GM21526 (cell line): ENCODE results near the gene BIN1.
"Not testable (repeated sequence)": the region's sequence is repeated elsewhere in the genome, so short reads cannot be mapped to it uniquely, and the experiment has no call there.

Experiments
- ATAC-seq: cut with Tn5 transposase; IDR thresholded peaks from one replicate; pipeline ENCODE4 v1.9.1; 2021; ENCODE audit warnings: moderate library complexity; ENCODE audit not compliant: unreplicated experiment, low FRiP score

BIN1 gene

DNA sequence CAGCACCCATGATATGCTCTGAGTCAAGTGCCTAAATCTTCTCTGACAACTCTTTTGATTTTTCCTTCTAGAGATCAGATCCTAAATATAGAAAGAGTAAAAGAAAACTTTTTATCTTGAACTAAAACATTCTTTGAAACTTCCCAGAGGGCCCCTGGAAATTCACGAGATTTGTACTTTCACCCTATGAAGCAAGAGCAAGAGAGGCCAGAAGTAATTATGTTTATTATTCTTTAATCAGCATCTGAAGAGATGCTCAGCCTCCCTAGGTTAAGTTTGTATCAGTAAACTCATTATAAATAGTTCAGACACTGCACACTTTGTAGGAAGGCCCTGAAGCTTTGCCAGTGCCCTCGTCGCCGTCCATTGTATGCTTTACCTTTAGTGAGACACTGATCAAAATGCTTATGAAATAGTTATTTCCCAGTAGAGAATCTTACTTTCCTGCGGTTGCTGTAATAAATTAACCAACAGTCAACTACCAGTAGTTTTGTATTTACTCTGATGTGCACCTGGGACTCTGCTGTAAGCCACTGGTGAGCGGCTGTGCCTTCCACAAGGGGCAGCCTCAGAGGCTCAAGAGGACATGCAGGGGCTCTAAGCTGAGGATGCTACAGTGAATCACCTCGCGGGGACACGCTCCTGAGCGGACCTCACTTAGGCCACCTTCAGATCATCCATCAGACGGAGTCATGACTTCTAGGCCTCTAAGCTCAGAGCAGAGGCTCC is 71.9 kb downstream of the BIN1 start:
- no peak for ATAC-seq

DNA sequence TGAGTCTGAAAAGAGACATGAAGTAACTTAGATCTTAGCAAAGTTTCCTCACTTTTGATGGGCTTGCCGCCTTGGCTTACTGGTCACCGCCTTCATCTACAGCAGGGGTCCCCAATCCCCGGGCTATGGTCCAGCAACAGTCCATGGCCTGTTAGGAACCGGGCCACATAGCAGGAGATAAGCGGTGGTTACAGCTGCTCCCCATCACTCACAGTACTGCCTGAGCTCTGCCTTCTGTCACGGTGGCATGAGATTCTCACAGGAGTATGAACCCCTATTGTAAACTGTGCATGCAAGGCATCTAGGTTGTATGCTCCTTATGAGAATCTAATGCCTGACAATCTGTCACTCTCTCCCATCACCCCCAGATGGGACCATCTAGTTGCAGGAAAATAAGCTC is 72.9 kb downstream of the BIN1 start:
- no peak for ATAC-seq

DNA sequence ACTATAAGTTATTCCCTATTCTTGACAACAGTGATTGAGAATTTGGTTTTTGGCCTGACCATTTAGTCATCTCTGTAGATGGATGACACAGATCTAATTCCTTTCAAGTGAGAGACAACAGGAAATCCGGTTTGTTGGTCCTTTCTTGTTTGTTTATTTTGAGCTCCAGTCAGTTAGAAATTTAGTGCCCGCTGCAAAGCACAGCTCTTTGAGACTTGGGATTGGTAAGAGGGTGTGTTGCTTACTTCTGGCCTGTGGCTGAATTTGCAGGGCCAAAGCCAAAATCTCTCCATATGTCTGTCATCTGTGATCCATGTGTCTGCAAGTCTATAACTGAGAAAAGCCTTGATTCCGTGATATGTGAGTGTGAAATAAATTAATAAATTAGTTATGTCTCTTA is 74.3 kb downstream of the BIN1 start:
- ATAC-seq, result no peak

DNA sequence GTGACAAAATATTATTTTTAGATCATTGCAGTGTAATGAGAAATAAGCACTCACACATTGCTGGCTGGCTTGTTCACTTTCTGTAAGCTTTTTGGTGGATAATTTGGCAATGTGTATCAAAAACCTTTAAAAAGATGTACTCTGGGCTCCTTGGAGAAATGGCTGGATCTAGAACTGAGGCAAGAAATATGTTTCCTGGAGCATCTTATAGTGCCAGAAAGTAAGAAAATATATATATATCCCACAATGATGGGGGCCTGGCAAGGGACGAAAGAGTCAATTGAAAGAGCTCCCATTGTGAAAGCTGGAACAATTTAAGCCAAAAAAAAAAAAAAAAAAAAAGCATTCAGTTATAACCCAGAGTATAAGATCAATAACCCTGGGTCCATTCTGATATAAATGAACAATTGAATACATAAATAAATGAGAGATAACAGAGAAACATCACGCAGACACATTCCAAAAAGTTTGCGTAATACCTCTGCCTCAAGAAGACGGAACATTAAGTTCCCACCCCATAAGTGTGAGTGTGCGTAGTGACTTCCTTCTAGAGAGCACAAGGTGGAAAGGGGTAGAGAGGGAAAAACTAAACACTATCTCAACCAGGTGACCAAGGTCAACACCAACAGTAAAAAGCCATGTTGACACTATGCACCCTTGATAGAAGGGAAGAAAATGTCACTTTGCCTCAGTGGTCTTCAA is 77.5 kb downstream of the BIN1 start:
- no peak for ATAC-seq

DNA sequence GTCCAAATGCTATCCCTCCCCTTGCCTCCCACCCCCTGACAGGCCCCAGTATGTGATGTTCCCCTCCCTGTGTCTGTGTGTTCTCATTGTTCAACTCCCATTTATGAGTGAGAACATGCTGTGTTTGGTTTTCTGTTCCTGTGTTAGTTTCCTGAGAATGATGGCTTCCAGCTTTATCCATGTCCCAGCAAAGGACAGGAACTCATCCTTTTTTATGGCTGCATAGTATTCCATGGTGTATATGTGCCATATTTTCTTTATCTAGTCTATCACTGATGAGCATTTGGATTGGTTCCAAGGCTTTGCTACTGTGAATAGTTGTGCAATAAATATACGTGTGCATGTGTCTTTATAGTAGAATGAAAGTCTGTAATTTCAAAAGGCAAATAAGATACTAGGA is 78.2 kb downstream of the BIN1 start:
- ATAC-seq, result not testable (repeated sequence)

DNA sequence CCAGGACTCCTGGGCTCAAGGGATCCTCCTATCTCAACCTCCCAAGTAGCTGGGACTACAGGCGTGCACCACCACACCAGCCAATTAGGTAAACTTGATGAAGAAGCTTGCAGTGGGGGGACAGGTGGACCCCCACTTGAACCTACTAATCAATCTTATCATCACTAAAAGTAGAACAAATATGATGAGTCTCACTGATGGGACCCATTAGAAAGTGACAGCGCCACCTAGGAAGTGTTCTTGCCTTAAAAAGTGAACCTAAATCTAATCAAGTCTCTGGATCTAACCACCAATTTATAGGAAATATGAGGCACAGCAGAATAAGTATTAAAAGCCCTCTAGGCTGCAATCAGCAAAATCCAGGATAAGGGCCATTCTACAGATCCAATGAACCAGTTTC is 79.2 kb downstream of the BIN1 start:
- no peak for ATAC-seq

DNA sequence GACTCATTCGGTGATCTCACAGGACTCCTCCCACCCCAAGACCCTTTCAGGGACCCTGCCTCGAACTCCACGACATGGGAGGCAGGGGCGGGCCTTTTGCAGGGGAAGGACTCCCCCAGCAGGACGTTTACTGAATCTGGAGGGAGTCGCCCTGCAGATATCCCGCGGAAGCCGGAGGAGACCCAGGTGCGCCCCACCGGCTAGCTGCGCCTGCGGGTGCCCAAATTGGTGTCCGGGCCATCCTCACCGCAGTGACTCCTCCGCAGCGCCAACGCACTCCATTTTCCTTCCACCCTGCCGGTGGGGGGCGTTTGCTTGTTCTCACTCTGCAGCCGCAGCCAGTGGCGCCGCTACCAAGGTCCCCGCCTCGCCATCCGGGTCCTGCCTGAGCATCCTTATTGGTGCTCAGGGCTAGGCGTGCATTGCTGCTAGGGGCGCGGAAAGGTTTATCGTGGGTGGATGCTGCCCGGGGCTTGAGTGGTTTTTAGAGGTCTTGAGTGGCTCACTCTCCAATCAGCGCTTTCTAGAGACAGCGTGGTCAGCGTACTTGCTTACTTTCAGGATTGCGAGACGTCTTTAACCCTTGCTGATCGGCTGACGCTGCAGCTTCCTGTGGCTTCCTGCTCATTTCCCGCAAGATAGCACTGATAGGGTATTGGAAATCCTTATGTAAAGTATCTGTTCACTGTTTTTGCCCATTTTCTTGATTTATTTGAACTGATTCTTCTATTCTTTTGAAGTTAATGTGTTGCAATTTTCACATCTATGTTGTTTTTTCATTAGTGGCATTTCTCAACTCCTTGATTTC is 81.4 kb downstream of the BIN1 start:
- ATAC-seq, result peak; percentile 98

DNA sequence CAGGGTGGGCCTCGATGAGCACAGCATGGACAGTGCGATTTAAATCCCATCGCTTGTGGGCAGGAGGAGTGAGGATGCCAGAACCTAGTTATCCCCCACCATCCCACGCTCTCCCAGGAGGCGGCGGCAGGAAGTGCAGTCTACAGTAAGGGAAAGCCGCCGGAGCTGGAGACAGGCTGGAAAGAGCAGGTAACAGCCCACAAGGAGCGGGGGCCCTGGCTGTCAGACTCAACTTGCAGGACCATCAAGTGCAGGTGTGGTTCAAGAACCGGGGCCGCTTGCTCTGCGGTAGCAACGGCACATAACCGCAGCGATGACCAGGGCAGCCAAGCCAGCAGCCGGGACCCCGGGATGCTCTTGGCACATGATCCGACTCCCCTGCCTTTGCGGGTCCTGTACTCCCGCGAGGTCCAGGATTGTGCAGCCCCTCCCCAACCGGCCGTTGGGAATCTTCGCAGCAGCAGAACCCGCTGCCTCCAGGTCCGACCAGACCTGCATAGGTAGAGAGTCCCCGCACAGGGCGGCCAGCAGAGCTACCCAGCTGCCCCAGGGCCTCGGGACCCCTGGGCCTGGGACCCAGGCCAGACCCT is 82.1 kb downstream of the BIN1 start:
- no peak for ATAC-seq

DNA sequence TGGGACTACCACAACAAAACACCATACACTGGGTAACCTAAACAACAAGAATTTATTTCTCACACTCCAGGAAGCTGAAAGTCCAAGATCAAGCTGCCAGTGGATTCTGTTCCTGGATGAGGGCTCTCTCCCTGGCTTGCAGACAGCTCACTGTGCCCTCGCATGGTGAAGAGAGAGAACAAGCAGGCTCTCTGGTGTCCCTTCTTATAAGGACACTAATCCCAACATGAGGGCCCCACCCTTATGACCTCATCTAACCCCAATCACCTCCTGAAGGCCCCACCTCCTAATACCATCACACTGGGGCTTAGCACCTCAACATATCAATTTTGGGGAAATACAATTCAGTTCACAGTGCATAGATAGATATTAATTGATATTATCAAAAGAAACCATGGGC is 83.5 kb downstream of the BIN1 start:
- ATAC-seq, result no peak

DNA sequence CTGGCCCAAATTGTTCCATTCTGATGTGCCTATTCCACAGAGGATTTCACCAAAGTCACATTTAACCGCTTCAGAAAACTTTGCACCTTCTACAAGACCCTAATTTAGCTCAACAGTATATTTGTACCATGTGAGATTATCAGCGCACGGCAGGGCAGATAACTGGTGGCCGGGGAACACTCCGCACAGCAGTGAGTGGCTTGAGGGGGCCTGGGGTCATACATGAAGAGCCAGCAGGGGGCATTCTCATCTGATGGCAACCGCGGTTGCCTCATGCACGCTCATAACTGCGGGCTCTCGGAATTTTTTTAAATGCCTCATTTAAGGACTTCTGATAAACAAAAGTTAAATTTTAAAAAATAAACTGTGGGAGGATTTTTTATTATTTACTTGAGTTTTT is 84.1 kb downstream of the BIN1 start:
- no peak for ATAC-seq

DNA sequence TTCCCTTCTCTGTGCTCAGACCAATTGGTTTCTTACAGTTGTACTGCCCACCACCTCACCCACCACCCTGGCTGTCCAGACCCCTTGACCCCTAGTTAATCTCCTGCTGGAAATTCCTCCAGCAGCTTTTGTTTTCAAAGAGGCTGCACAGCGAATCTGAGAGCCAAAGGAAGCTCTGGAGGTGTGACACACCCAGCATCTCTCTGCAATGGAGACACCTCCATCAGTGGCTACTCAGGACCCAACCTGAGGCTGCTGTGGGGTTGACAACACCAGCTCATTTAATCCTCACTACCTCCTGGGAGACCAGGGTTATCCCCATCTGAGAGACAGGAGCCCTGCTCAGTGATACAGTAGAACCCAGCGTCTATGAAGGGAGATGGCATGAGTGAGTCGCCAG is 86.4 kb downstream of the BIN1 start:
- no peak for ATAC-seq

DNA sequence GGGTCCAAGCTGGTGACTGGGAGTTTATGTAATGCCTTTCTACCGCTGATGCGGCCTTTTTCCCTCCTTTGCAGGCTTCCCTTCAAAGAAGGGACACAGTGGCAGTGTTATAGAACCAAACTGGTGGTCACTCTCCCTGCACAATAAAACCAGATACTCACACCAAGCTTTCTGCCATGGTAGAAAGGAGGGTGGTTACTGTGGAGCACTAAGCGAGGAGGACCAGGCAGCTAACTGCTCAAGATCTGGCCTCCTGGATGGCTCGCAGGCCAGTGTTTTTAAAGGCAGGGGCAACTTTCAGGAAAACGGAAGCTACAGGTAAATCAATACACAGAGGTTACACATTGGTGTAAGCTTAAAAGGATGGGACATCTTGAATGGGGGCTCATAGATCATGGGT is 89.4 kb downstream of the BIN1 start:
- no peak for ATAC-seq

DNA sequence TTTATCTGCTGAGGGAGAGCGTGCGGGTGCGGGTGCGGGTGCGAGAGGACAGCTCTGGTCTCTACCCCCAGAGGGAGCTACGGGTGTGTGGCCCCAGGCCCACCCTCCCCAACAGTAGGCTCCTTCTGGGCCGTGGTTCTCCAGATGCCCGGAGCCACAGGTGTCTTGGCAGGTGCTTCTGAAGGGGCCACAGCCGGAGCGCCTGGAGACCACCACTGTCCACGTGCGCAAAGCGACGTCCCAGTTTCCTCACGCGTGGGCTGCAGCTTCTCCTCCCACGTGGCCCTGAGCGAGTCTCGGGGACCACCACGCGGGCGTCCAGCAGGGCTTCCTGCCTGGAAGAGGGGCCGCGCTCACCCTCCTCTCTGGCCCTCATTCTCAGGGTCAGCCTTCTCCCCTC is 90.6 kb downstream of the BIN1 start:
- ATAC-seq, result no peak

DNA sequence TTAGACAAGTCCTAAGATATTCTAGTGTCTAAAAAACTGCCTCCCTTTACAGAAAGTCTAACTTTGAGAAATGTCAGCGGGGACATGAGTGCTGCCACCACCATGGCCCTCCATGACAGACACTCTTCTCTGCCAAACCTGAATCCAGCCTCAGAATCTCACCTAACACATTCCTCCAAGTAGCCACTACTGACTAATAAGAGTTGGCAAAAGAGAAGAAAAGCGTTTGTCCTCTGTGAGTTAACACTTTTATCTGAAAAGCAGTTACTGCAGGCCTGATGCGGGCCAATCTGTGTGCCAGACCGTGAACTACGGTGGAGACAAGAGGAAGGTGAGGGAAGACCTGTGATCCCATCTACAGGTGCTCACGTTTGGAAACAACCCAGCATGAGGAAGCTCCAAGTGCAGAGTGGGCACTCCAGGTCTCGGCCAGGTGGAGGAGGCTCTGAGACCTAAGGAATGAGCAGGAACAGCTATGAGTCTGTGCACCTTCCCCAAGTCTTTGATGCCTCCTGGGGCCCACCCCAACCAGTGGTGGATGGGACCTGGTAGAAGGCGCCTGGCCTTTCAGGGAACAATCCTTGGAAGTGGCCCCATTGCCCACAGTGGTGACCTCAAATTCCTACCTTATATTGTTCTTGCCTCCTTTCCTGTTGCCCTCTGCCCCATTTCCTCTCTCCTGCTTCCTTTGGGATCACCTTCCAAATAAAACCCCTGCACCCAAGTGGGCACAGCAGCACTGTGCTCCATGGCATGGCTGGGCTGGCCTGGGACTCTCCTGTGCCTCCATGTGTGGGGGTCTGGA is 91.6 kb downstream of the BIN1 start:
- ATAC-seq, result no peak

DNA sequence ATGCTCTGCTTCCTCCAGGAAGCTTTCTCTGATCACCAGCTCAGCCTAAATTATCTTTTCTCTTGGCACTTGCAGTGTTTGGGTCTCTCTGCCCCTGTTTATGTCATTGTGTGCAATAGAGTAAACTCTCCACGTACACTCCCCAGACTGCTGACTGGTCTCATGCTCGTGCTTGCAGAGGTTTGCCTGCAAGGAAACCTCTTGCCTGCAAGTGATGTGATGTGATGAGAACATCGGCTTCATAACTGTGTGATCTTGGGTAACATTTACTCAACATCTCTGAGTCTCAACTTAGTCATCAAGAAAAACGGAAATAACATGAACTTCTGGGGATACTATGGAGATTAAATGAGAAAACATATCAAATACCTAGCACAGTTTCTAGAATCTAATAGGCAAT is 92.3 kb downstream of the BIN1 start:
- ATAC-seq, result no peak

DNA sequence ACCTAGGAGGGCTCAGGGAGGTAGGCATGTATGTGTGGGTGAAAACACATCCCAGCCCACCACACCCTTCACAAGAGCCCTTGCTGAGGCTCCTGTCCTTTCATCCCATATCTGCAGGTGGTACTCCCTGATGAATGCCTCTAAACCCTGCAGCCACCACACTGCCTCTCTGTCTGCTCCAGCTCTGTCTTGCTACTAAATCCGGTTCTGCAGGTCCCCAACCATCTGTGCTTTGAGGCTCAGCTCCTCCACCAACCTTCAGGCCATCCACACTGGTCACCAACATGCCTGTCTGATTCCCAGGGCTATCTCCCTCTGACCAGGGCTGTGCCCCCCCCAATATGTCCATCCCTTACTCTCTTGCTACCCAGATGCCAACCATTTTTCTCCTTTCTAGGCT is 92.7 kb downstream of the BIN1 start:
- ATAC-seq, result no peak

DNA sequence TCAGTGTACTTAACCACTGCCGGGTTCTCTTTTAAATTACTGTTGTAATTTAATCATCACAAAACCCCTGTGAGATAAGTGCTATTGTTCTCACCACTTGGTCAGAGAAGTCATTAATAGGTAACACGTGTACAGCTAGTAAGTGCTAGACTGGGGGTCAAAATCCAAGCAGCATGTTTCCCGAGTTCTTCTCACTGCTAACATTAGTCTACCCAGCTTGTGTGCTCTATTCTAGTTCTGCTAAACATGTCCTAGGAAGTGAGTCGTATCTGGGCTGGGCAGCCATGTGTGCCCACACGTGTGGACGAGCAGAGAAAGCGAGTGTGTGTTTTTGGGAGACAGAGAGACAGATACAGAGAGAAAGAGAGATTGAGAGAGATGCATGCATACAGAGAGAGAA is 94.1 kb downstream of the BIN1 start:
- ATAC-seq, result no peak

DNA sequence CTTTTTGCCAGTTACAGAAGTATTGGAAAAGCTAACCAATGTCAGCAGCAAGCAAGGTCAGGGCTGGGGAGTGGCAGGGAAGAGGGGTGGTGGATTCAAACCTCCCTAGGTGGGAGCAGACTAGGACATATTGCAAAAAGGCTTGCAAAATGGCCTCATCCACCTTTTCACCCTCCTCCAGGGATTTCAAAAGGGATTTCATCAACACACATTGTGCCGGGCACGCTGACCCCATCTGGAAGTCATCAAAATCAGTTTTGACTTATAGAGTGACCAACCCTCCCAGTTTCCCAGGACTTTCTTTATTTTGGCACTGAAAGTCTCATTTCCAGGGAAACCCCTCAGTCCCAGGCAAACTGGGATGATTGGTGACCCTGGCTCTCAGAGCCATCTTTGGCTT is 94.7 kb downstream of the BIN1 start:
- ATAC-seq, result no peak

DNA sequence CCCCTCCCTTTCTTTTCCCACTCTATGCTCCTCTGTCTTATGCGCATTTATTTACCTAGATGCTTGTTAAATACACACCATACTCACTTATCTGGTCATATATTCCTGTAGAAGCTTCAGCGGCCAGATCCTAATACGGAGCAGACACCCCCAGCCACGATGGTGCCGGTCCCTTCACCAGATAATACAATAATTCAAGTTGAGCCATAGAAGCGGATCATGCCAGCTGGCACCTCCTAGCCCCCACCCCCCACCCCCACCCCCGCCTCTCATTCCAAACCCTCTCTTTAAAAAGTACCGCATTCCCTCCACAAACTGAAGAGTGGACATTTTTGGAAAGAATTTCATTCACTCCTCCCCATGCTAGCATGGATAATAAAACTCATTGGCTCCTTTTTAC is 95.2 kb downstream of the BIN1 start:
- no peak for ATAC-seq

DNA sequence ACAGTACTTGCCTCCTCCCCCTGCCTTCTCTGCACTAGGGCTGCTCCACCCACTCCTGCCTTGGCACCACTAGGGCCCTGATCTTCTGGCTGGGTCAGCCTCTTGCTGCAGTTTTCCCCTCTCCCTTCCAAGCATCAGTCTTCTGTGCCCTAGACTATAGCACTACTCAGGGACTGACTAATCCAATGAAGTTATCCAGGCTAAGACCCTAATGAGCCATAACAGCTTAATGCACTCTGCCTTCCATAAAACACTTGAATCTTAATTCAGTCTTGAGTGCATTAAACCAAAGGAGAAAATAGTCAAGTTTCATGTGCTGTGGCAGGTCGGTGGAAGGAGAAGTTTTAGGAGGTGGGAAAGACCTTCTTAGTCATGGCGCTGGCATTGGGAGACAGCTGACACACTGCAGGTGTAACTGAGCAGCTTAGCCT is 95.7 kb downstream of the BIN1 start:
- no peak for ATAC-seq
